SU-DHL-6 (cell line): ENCODE measurements around the gene HSDL1.
"Not testable (repeated sequence)": the region's sequence is repeated elsewhere in the genome, so short reads cannot be mapped to it uniquely, and the experiment has no call there.

Experiments used
- H2AFZ ChIP-seq: fragments of 200-600 bp; sonication (generic); 2 replicates; pipeline ENCODE4 v1.6.1; 2014; ENCODE audit warnings: low read depth, mild to moderate bottlenecking, moderate library complexity, mixed read lengths, antibody characterized with exemption, low read length; ENCODE audit not compliant: severe bottlenecking
- H3F3A ChIP-seq: fragments of 200-600 bp; shearing (Covaris generic); 2 replicates; pipeline ENCODE4 v1.6.0; 2016; ENCODE audit warnings: antibody characterized with exemption, mild to moderate bottlenecking; ENCODE audit not compliant: insufficient read depth
- H3K27ac ChIP-seq: fragments of 200-600 bp; sonication (generic); 2 replicates; pipeline ENCODE4 v1.5.1; 2016; ENCODE audit warnings: low read depth, mild to moderate bottlenecking, low read length, moderate library complexity, mixed read lengths
- H3K27me3 ChIP-seq: fragments of 200-600 bp; sonication (generic), shearing (Covaris generic); 2 replicates; pipeline ENCODE4 v1.6.0; 2014; ENCODE audit warnings: mild to moderate bottlenecking, low read length
- H3K36me3 ChIP-seq: fragments of 200-600 bp; sonication (generic); 2 replicates; pipeline ENCODE4 v1.6.1; 2014; ENCODE audit warnings: mild to moderate bottlenecking, low read length, mixed read lengths
- H3K4me2 ChIP-seq: fragments of 300-600, 200-600 bp; shearing (Covaris generic), sonication (generic); 2 replicates; pipeline ENCODE4 v1.6.0; 2014; ENCODE audit warnings: low read length, low read depth, mild to moderate bottlenecking; ENCODE audit not compliant: poor library complexity, severe bottlenecking
- H3K4me3 ChIP-seq: fragments of 200-600 bp; sonication (generic); 2 replicates; pipeline ENCODE4 v1.5.1; 2014; ENCODE audit warnings: antibody characterized with exemption, low read length, mild to moderate bottlenecking, mixed read lengths; ENCODE audit not compliant: insufficient read depth, poor library complexity, severe bottlenecking
- H3K79me2 ChIP-seq: fragments of 200-600 bp; sonication (generic); 2 replicates; pipeline ENCODE4 v1.6.1; 2014; ENCODE audit warnings: mild to moderate bottlenecking, low read length, moderate library complexity; ENCODE audit not compliant: insufficient read depth
- H3K9ac ChIP-seq: fragments of 200-600 bp; sonication (generic); 2 replicates; pipeline ENCODE4 v1.7.0; 2014; ENCODE audit warnings: mild to moderate bottlenecking, low read length
- H3K9me2 ChIP-seq: fragments of 200-600 bp; sonication (generic); replicated peaks from 2 replicates; pipeline ENCODE4 v1.6.1; 2014; ENCODE audit warnings: low read length; ENCODE audit not compliant: insufficient read depth
- H3K9me3 ChIP-seq: fragments of 200-600 bp; sonication (generic); 2 replicates; pipeline ENCODE4 v1.6.1; 2014; ENCODE audit warnings: low read length, mixed read lengths; ENCODE audit not compliant: insufficient read depth
- H4K20me1 ChIP-seq: fragments of 200-600 bp; sonication (generic); 2 replicates; pipeline ENCODE4 v1.6.1; 2014; ENCODE audit warnings: low read depth, mild to moderate bottlenecking, antibody characterized with exemption, low read length, moderate library complexity, mixed read lengths
- EZH2phosphoT487 ChIP-seq: fragments of 200-600 bp; sonication (generic), shearing (Covaris generic); conservative IDR thresholded peaks from 2 replicates; pipeline ENCODE4 v1.6.1; 2018; ENCODE audit warnings: mild to moderate bottlenecking, antibody characterized with exemption, low read length, moderate library complexity, mixed read lengths
- TF ChIP-seq, protein P1 (sequence below): fragments of 200-600 bp; sonication (generic); IDR thresholded peaks from one replicate; pipeline ENCODE4 v1.5.1; 2017; ENCODE audit warnings: antibody characterized with exemption, mild to moderate bottlenecking, low read length, moderate library complexity; ENCODE audit not compliant: insufficient read depth, poor library complexity, severe bottlenecking

HSDL1 gene

DNA sequence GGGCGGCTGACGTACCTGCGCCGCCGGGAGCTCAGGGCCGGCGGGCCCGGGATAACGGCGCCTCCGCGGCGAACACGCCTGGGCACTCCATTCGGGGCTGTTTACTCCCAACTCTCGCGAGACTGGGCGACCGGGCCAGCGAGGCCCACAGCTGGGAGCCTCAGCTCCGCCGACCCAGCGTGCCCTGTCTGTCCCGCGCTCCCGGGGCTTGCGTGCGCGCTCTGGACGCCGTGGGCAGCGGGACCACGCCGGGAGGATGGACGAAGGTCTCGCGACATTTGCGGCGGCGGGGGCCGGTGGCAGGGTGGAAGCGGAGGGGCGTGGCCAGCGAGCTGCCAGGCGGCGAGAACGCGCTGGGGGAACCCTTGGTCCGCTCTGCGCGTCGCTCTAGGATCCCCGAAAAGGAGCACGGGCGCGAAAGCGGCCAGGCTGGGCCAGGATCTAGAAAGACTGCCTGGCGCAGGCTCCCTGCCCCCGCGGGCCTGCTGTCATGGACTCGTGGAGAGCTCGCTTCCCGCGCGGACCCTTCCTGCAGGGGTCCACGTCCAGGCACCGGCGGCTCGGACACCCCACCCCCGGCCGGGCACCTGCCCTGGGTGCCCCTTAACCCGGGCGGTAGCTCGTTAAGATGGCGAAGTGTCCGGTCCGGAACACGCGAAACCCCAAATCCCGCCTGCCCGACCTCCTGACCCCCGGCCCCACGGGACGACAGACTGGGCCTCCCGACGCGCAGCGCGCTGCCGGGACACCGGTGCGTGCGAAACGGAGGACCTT is 28.1 kb downstream of the HSDL1 start, which contains the start of gene MBTPS1:
MBTPS1 (minus strand) TSS at position 223 of the 774 bp plus-strand sequence. CDS start 15,159 bp downstream, outside the sequence.
- Histone ChIP-seq H3K4me2 (peak within 1 kb of the TSS; percentile 96), H3K79me2 (peaks cover 46% of the 10 kb centered on the region), H3K27me3 (no peaks in the 10 kb centered on the region), H3K9me3 (no peaks in the 10 kb centered on the region), H3K27ac (peak within 1 kb of the TSS; percentile 68), H3K4me3 (peak within 1 kb of the TSS; percentile 99), H3K36me3 (no peaks in the 10 kb centered on the region), H3K9ac (peak within 1 kb of the TSS; percentile 88), H3F3A (no peaks in the 10 kb centered on the region), H2AFZ (peak within 1 kb of the TSS; percentile 77), H4K20me1 (no peaks in the 10 kb centered on the region), H3K9me2 (no peaks in the 10 kb centered on the region)
- TF ChIP-seq, protein P1, sequence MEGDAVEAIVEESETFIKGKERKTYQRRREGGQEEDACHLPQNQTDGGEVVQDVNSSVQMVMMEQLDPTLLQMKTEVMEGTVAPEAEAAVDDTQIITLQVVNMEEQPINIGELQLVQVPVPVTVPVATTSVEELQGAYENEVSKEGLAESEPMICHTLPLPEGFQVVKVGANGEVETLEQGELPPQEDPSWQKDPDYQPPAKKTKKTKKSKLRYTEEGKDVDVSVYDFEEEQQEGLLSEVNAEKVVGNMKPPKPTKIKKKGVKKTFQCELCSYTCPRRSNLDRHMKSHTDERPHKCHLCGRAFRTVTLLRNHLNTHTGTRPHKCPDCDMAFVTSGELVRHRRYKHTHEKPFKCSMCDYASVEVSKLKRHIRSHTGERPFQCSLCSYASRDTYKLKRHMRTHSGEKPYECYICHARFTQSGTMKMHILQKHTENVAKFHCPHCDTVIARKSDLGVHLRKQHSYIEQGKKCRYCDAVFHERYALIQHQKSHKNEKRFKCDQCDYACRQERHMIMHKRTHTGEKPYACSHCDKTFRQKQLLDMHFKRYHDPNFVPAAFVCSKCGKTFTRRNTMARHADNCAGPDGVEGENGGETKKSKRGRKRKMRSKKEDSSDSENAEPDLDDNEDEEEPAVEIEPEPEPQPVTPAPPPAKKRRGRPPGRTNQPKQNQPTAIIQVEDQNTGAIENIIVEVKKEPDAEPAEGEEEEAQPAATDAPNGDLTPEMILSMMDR, result no peak
- TF ChIP-seq EZH2phosphoT487, result no peak

GRCh38 chr16:84115919-84116719 is 28.9 kb downstream of the HSDL1 start:
- H2AFZ ChIP-seq, result peak overlapping the region; percentile 60
- H3K4me3 ChIP-seq, result peak overlapping the region; percentile 99
- no peaks in the 10 kb centered on the region for H3K27me3 ChIP-seq
- H3K79me2 ChIP-seq, result peaks cover 54% of the 10 kb centered on the region
- H4K20me1 ChIP-seq, result no peaks in the 10 kb centered on the region
- no peaks in the 10 kb centered on the region for H3K9me3 ChIP-seq
- H3K36me3 ChIP-seq, result no peaks in the 10 kb centered on the region
- no peak for TF ChIP-seq EZH2phosphoT487
- TF ChIP-seq, protein P1, result no peak
- no peaks in the 10 kb centered on the region for H3K9me2 ChIP-seq
- H3K27ac ChIP-seq, result peak overlapping the region; percentile 68
- no peaks in the 10 kb centered on the region for H3F3A ChIP-seq
- H3K9ac ChIP-seq, result peak overlapping the region; percentile 88
- peak overlapping the region; percentile 96 for H3K4me2 ChIP-seq

- H3K9ac ChIP-seq, H3K9me3 ChIP-seq, H3K4me2 ChIP-seq, H3K9me2 ChIP-seq, H3K27me3 ChIP-seq, H3K36me3 ChIP-seq, H3F3A ChIP-seq, H2AFZ ChIP-seq, H4K20me1 ChIP-seq, H3K4me3 ChIP-seq, H3K27ac ChIP-seq: not testable (repeated sequence)
- peaks cover 96% of the 10 kb centered on the region for H3K79me2 ChIP-seq
Measured at GRCh38 chr16:84111949-84112348, 33.0 kb downstream of the HSDL1 start.
